ENCODE data around the gene BOC. TPM values are rescaled to one million over a fixed set of nuclear protein-coding genes. Genes with fewer than 3 reads are reported as not detected.

The BOC gene
- total RNA-seq, 1 donor from 2014 or later: 93.1 TPM

DNA sequence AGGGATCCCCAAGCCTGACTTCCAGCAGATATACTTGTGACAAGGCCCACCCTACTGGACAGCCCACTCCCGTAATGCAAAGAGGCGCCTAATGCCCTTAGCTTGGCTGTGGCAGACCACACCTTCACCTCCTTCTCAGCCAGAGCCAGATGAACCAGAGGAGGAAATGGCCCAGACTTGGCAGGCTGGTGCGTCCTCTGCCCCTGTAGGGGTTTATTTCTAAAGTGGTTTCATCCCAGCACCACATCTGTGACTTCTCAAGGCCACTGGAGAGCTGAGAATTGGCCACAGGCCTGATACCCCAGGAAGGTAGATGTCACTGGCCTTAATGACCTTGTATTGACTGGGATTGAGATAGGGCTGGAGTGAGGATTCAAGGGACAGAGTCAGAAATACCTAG is 29.5 kb downstream of the BOC start:
- Histone ChIP-seq H3K27me3 (no peaks in the 10 kb centered on the region), H3K4me3 (no peak overlapping the region), H3K9me3 (no peaks in the 10 kb centered on the region), H3K27ac (peak overlapping the region; percentile 71), H3K36me3 (no peaks in the 10 kb centered on the region), H3K4me1 (peaks cover 56% of the 10 kb centered on the region)
- DNase-seq (ENCODE audit: extremely low spot score in 2 of 2): no peak
- TF ChIP-seq POLR2AphosphoS5 (IDR thresholded peaks at IDR 0.05; ENCODE audit: insufficient read depth in 1 of 2, low read depth in 1 of 2) (no peak), POLR2A (IDR thresholded peaks at IDR 0.05) (no peak)
- TF ChIP-seq, protein P1, sequence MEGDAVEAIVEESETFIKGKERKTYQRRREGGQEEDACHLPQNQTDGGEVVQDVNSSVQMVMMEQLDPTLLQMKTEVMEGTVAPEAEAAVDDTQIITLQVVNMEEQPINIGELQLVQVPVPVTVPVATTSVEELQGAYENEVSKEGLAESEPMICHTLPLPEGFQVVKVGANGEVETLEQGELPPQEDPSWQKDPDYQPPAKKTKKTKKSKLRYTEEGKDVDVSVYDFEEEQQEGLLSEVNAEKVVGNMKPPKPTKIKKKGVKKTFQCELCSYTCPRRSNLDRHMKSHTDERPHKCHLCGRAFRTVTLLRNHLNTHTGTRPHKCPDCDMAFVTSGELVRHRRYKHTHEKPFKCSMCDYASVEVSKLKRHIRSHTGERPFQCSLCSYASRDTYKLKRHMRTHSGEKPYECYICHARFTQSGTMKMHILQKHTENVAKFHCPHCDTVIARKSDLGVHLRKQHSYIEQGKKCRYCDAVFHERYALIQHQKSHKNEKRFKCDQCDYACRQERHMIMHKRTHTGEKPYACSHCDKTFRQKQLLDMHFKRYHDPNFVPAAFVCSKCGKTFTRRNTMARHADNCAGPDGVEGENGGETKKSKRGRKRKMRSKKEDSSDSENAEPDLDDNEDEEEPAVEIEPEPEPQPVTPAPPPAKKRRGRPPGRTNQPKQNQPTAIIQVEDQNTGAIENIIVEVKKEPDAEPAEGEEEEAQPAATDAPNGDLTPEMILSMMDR (IDR thresholded peaks at IDR 0.05): no peak
- intact Hi-C loops (cut with DNase I): no loop called here

DNA sequence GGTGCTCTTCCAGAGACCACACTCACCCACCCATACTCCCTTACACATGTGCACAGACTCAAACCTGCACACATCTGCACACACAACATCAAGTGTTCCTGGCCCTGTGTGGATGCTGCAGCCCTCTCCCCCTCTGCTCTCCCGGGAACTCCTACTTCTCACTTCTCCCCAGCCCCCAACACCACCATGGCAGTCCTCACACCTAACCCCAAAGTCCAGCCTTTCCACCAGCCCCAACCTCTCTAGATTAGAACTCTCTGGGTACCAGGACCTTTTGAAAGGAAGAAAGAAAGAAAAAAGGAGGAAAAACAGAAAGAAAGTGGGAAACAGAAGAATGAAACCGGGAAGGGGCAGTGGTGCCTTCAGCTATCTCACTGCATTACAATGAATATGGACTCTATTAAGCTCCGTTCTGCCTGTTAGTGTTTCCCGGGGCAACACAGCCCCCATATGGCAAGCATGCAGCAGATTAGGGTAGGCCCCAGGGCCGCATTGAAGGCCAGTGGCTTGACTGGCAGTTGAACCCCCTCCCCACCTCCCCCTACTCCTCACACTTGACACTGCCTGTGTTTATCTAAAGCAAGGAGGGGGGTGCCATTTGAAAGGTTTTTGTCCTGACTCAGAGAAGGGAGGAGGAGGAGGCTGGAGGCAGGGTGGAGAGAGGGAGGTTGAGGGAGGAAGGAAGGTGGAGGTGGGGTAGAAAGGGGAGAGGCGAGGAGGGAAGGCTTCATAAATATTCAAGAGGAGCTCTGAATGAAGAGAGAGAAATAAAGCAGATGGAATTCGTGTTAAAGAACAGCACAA is 30.1 kb downstream of the BOC start:
- peaks cover 62% of the 10 kb centered on the region for H3K4me1 ChIP-seq
- DNase-seq (ENCODE audit: extremely low spot score in 2 of 2): peak in 1 of 2 donors; percentile 81

DNA sequence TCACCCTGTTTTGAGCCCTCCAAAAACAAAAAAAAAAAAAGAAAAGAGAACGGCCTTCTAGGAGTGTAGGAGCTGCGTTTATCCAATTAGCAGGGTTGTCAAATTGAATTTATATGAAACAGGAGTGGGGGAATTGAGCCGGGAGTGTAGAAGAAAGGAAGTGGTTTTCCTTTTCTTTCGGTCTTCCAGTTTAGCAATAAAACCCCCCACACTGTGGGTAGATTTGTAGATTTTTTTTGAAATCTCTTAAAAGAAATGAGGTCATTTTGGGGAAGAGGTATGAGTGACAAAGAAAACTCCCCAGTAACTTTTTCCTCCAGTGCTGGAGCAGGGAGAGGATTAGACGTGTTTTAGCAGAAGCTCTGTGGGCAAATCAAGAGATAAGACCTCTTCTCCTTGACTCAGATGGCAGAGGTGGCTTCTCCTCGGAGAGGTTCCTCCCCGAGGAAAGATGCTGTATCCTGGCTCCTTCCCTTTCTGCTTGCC is 30.8 kb downstream of the BOC start:
- peak overlapping the region; percentile 7 to 12 for H3K4me3 ChIP-seq
- H3K36me3 ChIP-seq: no peaks in the 10 kb centered on the region
- peak in 1 of 2 donors; percentile 81 for DNase-seq (ENCODE audit: extremely low spot score in 2 of 2)
- peaks cover 68% of the 10 kb centered on the region for H3K4me1 ChIP-seq
- TF ChIP-seq, protein P1 (IDR thresholded peaks at IDR 0.05): no peak
- no peak for TF ChIP-seq POLR2A (IDR thresholded peaks at IDR 0.05)
- TF ChIP-seq POLR2AphosphoS5 (IDR thresholded peaks at IDR 0.05; ENCODE audit: insufficient read depth in 1 of 2, low read depth in 1 of 2): no peak
- H3K27ac ChIP-seq: peak overlapping the region; percentile 71
- no peaks in the 10 kb centered on the region for H3K9me3 ChIP-seq
- intact Hi-C loops (cut with DNase I): no loop called here
- no peaks in the 10 kb centered on the region for H3K27me3 ChIP-seq

More for the DNA sequence above, 30.1 kb downstream of the BOC start:
- H3K27ac ChIP-seq: peak overlapping the region; percentile 71
- H3K9me3 ChIP-seq: no peaks in the 10 kb centered on the region
- no peaks in the 10 kb centered on the region for H3K27me3 ChIP-seq
- H3K4me3 ChIP-seq: peak overlapping the region; percentile 7 to 12
- intact Hi-C loops (cut with DNase I): no loop called here
- no peak for TF ChIP-seq POLR2A (IDR thresholded peaks at IDR 0.05)
- TF ChIP-seq POLR2AphosphoS5 (IDR thresholded peaks at IDR 0.05; ENCODE audit: insufficient read depth in 1 of 2, low read depth in 1 of 2): peak in 1 of 2 donors; percentile 39
- TF ChIP-seq, protein P1 (IDR thresholded peaks at IDR 0.05): no peak
- no peaks in the 10 kb centered on the region for H3K36me3 ChIP-seq

GRCh38 chr3:113243071-113243470 is 31.7 kb downstream of the BOC start:
- peaks cover 78% of the 10 kb centered on the region for H3K4me1 ChIP-seq
- H3K27ac ChIP-seq: peak overlapping the region; percentile 71
- TF ChIP-seq, protein P1 (IDR thresholded peaks at IDR 0.05): no peak
- TF ChIP-seq POLR2A (IDR thresholded peaks at IDR 0.05): no peak
- no peak for TF ChIP-seq POLR2AphosphoS5 (IDR thresholded peaks at IDR 0.05; ENCODE audit: insufficient read depth in 1 of 2, low read depth in 1 of 2)
- H3K4me3 ChIP-seq: no peak overlapping the region
- H3K36me3 ChIP-seq: no peaks in the 10 kb centered on the region
- H3K9me3 ChIP-seq: no peaks in the 10 kb centered on the region
- no peaks in the 10 kb centered on the region for H3K27me3 ChIP-seq
- no peak for DNase-seq (ENCODE audit: extremely low spot score in 2 of 2)
- intact Hi-C loops (cut with DNase I): no loop called here

DNA sequence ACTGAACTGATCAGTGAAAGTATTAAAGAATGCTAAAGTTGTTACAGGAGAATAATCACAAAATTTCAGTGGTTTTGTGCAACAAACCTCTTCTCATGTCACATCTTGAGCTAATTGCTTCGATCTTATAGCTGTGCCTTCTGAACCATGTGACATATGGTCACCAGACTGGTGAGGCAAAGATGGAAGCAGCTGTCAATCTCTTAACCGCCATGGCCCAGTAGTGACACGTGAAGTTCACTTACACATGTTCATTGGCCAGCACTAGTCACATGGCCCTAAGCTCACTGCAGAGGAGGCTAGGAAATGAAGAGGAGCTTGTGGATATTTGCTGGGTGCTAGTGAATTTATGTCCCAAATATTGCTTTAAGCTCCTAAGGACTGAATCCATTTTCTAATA is 32.5 kb downstream of the BOC start:
- intact Hi-C loops (cut with DNase I): no loop called here
- H3K4me1 ChIP-seq: peaks cover 85% of the 10 kb centered on the region

More for the DNA sequence above, 32.5 kb downstream of the BOC start:
- DNase-seq (ENCODE audit: extremely low spot score in 2 of 2): peak in 1 of 2 donors; percentile 58
- Histone ChIP-seq H3K9me3 (no peaks in the 10 kb centered on the region), H3K27me3 (no peaks in the 10 kb centered on the region), H3K36me3 (no peaks in the 10 kb centered on the region), H3K27ac (peak overlapping the region; percentile 71), H3K4me3 (no peak overlapping the region)
- TF ChIP-seq POLR2AphosphoS5 (IDR thresholded peaks at IDR 0.05; ENCODE audit: insufficient read depth in 1 of 2, low read depth in 1 of 2) (no peak), POLR2A (IDR thresholded peaks at IDR 0.05) (no peak)
- TF ChIP-seq, protein P1 (IDR thresholded peaks at IDR 0.05): no peak
